HepG2 (cell line): Measurements from ENCODE around the gene MLLT10. TPM values are rescaled to one million over a fixed set of nuclear protein-coding genes. Genes with fewer than 3 reads are reported as not detected.
A peak's percentile ranks its signal among the peaks of the same experiment; 100 is the strongest.

Experiments used
- CBX5 ChIP-seq: sonication (generic); formaldehyde crosslinking; IDR thresholded peaks from 2 replicates; pipeline ENCODE4 v1.4.0; 2020; ENCODE audit warnings: missing genetic modification reagents, borderline replicate concordance
- FOXM1 ChIP-seq: sonication (generic); formaldehyde crosslinking; IDR thresholded peaks from 2 replicates; pipeline ENCODE4 v1.5.0; 2020; ENCODE audit warnings: missing genetic modification reagents
- FOXO1 ChIP-seq: sonication (generic); formaldehyde crosslinking; IDR thresholded peaks from 2 replicates; pipeline ENCODE4 v1.4.0; 2020; ENCODE audit warnings: missing genetic modification reagents
- JUNB ChIP-seq: sonication (generic); formaldehyde crosslinking; IDR thresholded peaks from 2 replicates; pipeline ENCODE4 v1.8.0; 2022; ENCODE audit warnings: missing genetic modification reagents, mild to moderate bottlenecking, borderline replicate concordance
- LBX2 ChIP-seq: sonication (generic); formaldehyde crosslinking; IDR thresholded peaks from 2 replicates; pipeline ENCODE4 v1.5.0; 2020; ENCODE audit warnings: missing genetic modification reagents, mild to moderate bottlenecking, borderline replicate concordance
- LCORL ChIP-seq, 2 experiments: fragments of 450-650 bp in 1 of 2; sonication (generic) in 1 of 2; formaldehyde crosslinking in 1 of 2; IDR thresholded peaks; 2 replicates each; pipeline versions ENCODE4 v1.5.0 to v1.6.1; 2017 to 2020; ENCODE audit warnings: antibody characterized with exemption in 1 of 2, missing genetic modification reagents in 1 of 2
- MXI1 ChIP-seq: IDR thresholded peaks from 3 replicates; pipeline ENCODE4 v1.6.1; 2012; ENCODE audit warnings: low read depth, low read length, inconsistent platforms, borderline replicate concordance
- NAIF1 ChIP-seq: sonication (generic); formaldehyde crosslinking; IDR thresholded peaks from 2 replicates; pipeline ENCODE4 v1.5.0; 2020; ENCODE audit warnings: mild to moderate bottlenecking, missing genetic modification reagents, borderline replicate concordance
- NFE2L2 ChIP-seq: fragments of 150-350 bp; IDR thresholded peaks from 2 replicates; pipeline ENCODE4 v1.6.1; 2014; ENCODE audit warnings: low read length
- PCBP1 ChIP-seq: fragments of 200-400 bp; formaldehyde crosslinking; IDR thresholded peaks from 2 replicates; pipeline ENCODE4 v1.6.1; 2017; ENCODE audit warnings: mild to moderate bottlenecking, low read depth, low read length, borderline replicate concordance
- POLR2A ChIP-seq, 2 experiments: IDR thresholded peaks; 2 replicates each; pipeline ENCODE4 v1.6.1; 2011; ENCODE audit warnings: low read depth in 2 of 2, low read length in 2 of 2, mild to moderate bottlenecking in 1 of 2, moderate library complexity in 1 of 2; ENCODE audit not compliant: insufficient read depth in 1 of 2
- RAD51 ChIP-seq: fragments of 450-650 bp; IDR thresholded peaks from 2 replicates; pipeline ENCODE4 v1.6.1; 2016; ENCODE audit warnings: borderline replicate concordance
- RXRA ChIP-seq: sonication (generic); formaldehyde crosslinking; IDR thresholded peaks from 2 replicates; pipeline ENCODE4 v1.5.1; 2020; ENCODE audit warnings: missing genetic modification reagents
- SP4 ChIP-seq: sonication (generic); formaldehyde crosslinking; IDR thresholded peaks from 2 replicates; pipeline ENCODE4 v1.8.1; 2023; ENCODE audit warnings: mild to moderate bottlenecking, missing genetic modification reagents
- SRSF1 ChIP-seq: fragments of 200-400 bp; formaldehyde crosslinking; optimal IDR thresholded peaks from 2 replicates; pipeline ENCODE3; 2017; ENCODE audit warnings: mild to moderate bottlenecking, low read depth, low read length, moderate library complexity
- TBL1XR1 ChIP-seq: fragments of 150-350 bp; IDR thresholded peaks from 2 replicates; pipeline ENCODE4 v1.6.1; 2014; ENCODE audit warnings: borderline replicate concordance, low read length; ENCODE audit not compliant: partially characterized antibody
- THAP7 ChIP-seq: sonication (generic); formaldehyde crosslinking; IDR thresholded peaks from 2 replicates; pipeline ENCODE4 v1.8.1; 2023; ENCODE audit warnings: mild to moderate bottlenecking, missing genetic modification reagents
- ZBTB46 ChIP-seq: sonication (generic); formaldehyde crosslinking; IDR thresholded peaks from 2 replicates; pipeline ENCODE4 v1.4.0; 2020; ENCODE audit warnings: mild to moderate bottlenecking, missing genetic modification reagents, borderline replicate concordance
- ZFP91 ChIP-seq: sonication (generic); formaldehyde crosslinking; IDR thresholded peaks from 2 replicates; pipeline ENCODE4 v1.9.0; 2022; ENCODE audit warnings: missing genetic modification reagents, mild to moderate bottlenecking, borderline replicate concordance
- ZNF138 ChIP-seq: sonication (generic); formaldehyde crosslinking; IDR thresholded peaks from 2 replicates; pipeline ENCODE4 v1.5.0; 2020; ENCODE audit warnings: mild to moderate bottlenecking, low read depth, missing genetic modification reagents
- ZNF232 ChIP-seq: sonication (generic); formaldehyde crosslinking; IDR thresholded peaks from 2 replicates; pipeline ENCODE4 v1.4.0; 2020; ENCODE audit warnings: missing genetic modification reagents, borderline replicate concordance
- ZNF468 ChIP-seq: sonication (generic); formaldehyde crosslinking; IDR thresholded peaks from 2 replicates; pipeline ENCODE4 v1.8.0; 2022; ENCODE audit warnings: mild to moderate bottlenecking, moderate library complexity, missing genetic modification reagents
- ZNF619 ChIP-seq: sonication (generic); formaldehyde crosslinking; IDR thresholded peaks from 2 replicates; pipeline ENCODE4 v1.4.0; 2020; ENCODE audit warnings: mild to moderate bottlenecking, missing genetic modification reagents
- ZNF777 ChIP-seq: sonication (generic); formaldehyde crosslinking; IDR thresholded peaks from 2 replicates; pipeline ENCODE4 v1.4.0; 2020; ENCODE audit warnings: missing genetic modification reagents
- ZNF839 ChIP-seq: sonication (generic); formaldehyde crosslinking; IDR thresholded peaks from 2 replicates; pipeline ENCODE4 v1.4.0; 2020; ENCODE audit warnings: missing genetic modification reagents, mild to moderate bottlenecking, borderline replicate concordance
- ZSCAN22 ChIP-seq: sonication (generic); formaldehyde crosslinking; IDR thresholded peaks from 2 replicates; pipeline ENCODE4 v1.4.0; 2020; ENCODE audit warnings: mild to moderate bottlenecking, missing genetic modification reagents
- polyA plus RNA-seq, 8 experiments: library from polyadenylated mRNA; depleted of rRNA in 3 of 8; stranded (reverse) in 7 of 8; unstranded in 1 of 8; fragments of >200 nt; fragmentation: Illumina TruSeq in 4 of 8; extraction: Trizol in 4 of 8; gene quantifications; 2 replicates each; pipeline versions ENCODE4 v1.2.1 to v1.2.3, GENCODE V29; 2011 to 2016; ENCODE audit warnings: low read depth in 4 of 8, missing spikeins in 1 of 8, mixed read lengths in 1 of 8; ENCODE audit not compliant: insufficient read depth in 1 of 8
- total RNA-seq, 5 experiments: library from RNA; depleted of rRNA; stranded (reverse); fragments of >200 nt; fragmentation: Illumina TruSeq; extraction: Trizol; gene quantifications; 2 replicates each; pipeline ENCODE4 v1.2.3, GENCODE V29; 2016; ENCODE audit warnings: low read depth in 1 of 5
- TF ChIP-seq, protein P1 (sequence below): sonication (generic); formaldehyde crosslinking; IDR thresholded peaks from 2 replicates; pipeline ENCODE4 v1.9.0; 2021; ENCODE audit warnings: missing genetic modification reagents, borderline replicate concordance

MLLT10 gene
- total and polyA plus RNA-seq, 2 of the 13 experiments (the other 11 are each of a cell fraction or from before 2014, with no cell fraction given) = 51.3 to 84.1 TPM

DNA sequence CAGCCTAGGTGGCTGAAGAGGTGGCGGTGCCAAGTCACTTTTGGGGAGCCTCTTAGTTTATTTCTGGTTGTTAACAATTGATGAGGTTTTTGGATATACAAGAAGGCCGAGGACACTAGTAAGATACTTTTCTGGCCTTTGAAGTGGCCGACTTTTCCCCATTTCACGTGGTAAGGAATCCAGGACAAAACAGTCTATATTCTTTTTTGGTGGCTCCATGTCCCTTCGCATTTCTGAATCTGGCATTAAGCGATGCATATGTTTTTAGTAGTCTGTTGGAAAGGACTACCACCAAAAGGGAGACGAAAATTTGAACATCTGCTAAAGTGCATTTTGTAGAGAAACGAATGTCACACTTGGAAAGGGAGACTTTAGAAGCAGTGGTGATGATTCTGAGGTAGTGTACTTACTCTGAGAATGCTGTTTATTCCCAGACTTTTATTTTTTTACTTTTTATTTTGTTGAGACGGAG lies 1.5 kb downstream of the MLLT10 start (continued):
- no peak for TF ChIP-seq SRSF1
- TF ChIP-seq LCORL (IDR thresholded peaks at IDR 0.05) = no peak
- peak; percentile 42; the same call in 1 of the 2 replicates for TF ChIP-seq LCORL (CRISPR knock-in tag; IDR thresholded peaks at IDR 0.05)
- TF ChIP-seq JUNB (CRISPR knock-in tag) = no peak
- TF ChIP-seq FOXM1 (CRISPR knock-in tag) = no peak
- TF ChIP-seq ZSCAN22 = no peak
- no peak for TF ChIP-seq SP4 (CRISPR knock-in tag)
- TF ChIP-seq ZNF468 (CRISPR knock-in tag) = no peak
- TF ChIP-seq MXI1 = no peak
- no peak for TF ChIP-seq NAIF1 (CRISPR knock-in tag)
- no peak for TF ChIP-seq ZNF777 (CRISPR knock-in tag)
- TF ChIP-seq ZNF619 (CRISPR knock-in tag) = no peak
- TF ChIP-seq ZNF138 (CRISPR knock-in tag) = no peak
- TF ChIP-seq ZBTB46 (CRISPR knock-in tag) = no peak
- TF ChIP-seq FOXO1 (CRISPR knock-in tag) = no peak
- no peak for TF ChIP-seq RAD51
- no peak for TF ChIP-seq THAP7 (CRISPR knock-in tag)
- TF ChIP-seq RXRA = no peak
- TF ChIP-seq NFE2L2 = no peak
- no peak for TF ChIP-seq ZNF839 (CRISPR knock-in tag)
- TF ChIP-seq, protein P1, sequence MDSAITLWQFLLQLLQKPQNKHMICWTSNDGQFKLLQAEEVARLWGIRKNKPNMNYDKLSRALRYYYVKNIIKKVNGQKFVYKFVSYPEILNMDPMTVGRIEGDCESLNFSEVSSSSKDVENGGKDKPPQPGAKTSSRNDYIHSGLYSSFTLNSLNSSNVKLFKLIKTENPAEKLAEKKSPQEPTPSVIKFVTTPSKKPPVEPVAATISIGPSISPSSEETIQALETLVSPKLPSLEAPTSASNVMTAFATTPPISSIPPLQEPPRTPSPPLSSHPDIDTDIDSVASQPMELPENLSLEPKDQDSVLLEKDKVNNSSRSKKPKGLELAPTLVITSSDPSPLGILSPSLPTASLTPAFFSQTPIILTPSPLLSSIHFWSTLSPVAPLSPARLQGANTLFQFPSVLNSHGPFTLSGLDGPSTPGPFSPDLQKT = no peak
- TF ChIP-seq LBX2 = no peak
- no peak for TF ChIP-seq POLR2A (IDR thresholded peaks at IDR 0.05; ENCODE audit: insufficient read depth in 1 of 2, low read depth in 2 of 2, low read length in 2 of 2)
- no peak for TF ChIP-seq CBX5 (CRISPR knock-in tag)
- no peak for TF ChIP-seq TBL1XR1
- no peak for TF ChIP-seq ZFP91 (CRISPR knock-in tag)
- TF ChIP-seq ZNF232 = no peak
- TF ChIP-seq PCBP1 = no peak
